ENCODE results near the gene ZNF341. TPM values are rescaled to one million over a fixed set of nuclear protein-coding genes. Genes with fewer than 3 reads are reported as not detected.

ZNF341 gene
- total and polyA plus RNA-seq, 9 of the 15 experiments (the other 6 are each of a cell fraction or from before 2014, with no cell fraction given), result 0.08 to 2.6 (median 1.0) TPM

DNA sequence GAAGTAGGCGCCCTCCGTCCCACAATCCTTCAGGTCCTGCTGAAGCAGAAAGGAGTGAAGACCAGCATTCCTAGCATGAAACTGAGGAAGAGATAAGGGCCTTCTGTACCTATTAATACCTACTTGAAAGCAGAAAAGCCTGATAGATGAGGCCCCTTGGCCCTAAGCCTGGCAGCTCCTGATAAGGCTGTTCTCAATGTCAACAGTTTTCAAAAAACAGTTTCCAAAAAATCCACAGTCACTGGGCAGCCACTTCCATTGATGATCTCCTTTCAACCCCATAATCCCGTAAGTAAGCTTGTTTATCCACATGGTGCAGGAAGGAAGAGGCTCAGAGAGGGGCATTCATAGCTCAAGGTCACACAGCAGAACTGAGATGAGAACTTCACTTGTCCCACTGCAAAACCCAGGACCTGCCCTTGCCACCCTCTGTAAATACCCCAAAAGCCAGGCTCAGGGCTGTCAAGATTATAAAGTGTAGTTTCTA lies 42.8 kb upstream of the ZNF341 start (continued):
- TF ChIP-seq GATAD2A (IDR thresholded peaks at IDR 0.05), result peak; percentile 86; the same call in 1 of the 2 replicates
- TF ChIP-seq FOXM1 (IDR thresholded peaks at IDR 0.05; ENCODE audit: low read depth), result peak; percentile 84
- TF ChIP-seq FOXM1 (CRISPR knock-in tag; IDR thresholded peaks at IDR 0.05; ENCODE audit: low read depth), result no peak
- TF ChIP-seq SRSF7 (optimal IDR thresholded peaks at IDR 0.05; ENCODE audit: low read depth, low read length), result no peak
- TF ChIP-seq, protein P1, sequence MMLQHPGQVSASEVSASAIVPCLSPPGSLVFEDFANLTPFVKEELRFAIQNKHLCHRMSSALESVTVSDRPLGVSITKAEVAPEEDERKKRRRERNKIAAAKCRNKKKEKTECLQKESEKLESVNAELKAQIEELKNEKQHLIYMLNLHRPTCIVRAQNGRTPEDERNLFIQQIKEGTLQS (IDR thresholded peaks at IDR 0.05), result peak; percentile 19; the same call in 1 of the 2 replicates
- TF ChIP-seq, protein P1 (CRISPR knock-in tag; conservative IDR thresholded peaks at IDR 0.05), result no peak
- TF ChIP-seq RBM15 (IDR thresholded peaks at IDR 0.05; ENCODE audit: insufficient read depth, low read length), result no peak
- no peak for TF ChIP-seq PHF21A (IDR thresholded peaks at IDR 0.05; ENCODE audit: borderline replicate concordance, low read depth)
- TF ChIP-seq, protein P2, sequence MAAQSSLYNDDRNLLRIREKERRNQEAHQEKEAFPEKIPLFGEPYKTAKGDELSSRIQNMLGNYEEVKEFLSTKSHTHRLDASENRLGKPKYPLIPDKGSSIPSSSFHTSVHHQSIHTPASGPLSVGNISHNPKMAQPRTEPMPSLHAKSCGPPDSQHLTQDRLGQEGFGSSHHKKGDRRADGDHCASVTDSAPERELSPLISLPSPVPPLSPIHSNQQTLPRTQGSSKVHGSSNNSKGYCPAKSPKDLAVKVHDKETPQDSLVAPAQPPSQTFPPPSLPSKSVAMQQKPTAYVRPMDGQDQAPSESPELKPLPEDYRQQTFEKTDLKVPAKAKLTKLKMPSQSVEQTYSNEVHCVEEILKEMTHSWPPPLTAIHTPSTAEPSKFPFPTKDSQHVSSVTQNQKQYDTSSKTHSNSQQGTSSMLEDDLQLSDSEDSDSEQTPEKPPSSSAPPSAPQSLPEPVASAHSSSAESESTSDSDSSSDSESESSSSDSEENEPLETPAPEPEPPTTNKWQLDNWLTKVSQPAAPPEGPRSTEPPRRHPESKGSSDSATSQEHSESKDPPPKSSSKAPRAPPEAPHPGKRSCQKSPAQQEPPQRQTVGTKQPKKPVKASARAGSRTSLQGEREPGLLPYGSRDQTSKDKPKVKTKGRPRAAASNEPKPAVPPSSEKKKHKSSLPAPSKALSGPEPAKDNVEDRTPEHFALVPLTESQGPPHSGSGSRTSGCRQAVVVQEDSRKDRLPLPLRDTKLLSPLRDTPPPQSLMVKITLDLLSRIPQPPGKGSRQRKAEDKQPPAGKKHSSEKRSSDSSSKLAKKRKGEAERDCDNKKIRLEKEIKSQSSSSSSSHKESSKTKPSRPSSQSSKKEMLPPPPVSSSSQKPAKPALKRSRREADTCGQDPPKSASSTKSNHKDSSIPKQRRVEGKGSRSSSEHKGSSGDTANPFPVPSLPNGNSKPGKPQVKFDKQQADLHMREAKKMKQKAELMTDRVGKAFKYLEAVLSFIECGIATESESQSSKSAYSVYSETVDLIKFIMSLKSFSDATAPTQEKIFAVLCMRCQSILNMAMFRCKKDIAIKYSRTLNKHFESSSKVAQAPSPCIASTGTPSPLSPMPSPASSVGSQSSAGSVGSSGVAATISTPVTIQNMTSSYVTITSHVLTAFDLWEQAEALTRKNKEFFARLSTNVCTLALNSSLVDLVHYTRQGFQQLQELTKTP (IDR thresholded peaks at IDR 0.05; ENCODE audit: low read depth in 1 of 2, partially characterized antibody in 2 of 2), result no peak
- TF ChIP-seq FOXK1 (CRISPR knock-in tag; IDR thresholded peaks at IDR 0.05; ENCODE audit: borderline replicate concordance), result 0 out of 2 replicates have a peak, but pooled peaks have one; percentile 73
- no peak for TF ChIP-seq TAF15 (IDR thresholded peaks at IDR 0.05; ENCODE audit: low read depth, low read length)
- no peak for TF ChIP-seq SMC3 (conservative IDR thresholded peaks at IDR 0.05; ENCODE audit: insufficient read depth, low read depth, low read length)
- TF ChIP-seq SAP30 (IDR thresholded peaks at IDR 0.05; ENCODE audit: borderline replicate concordance, insufficient read depth, low read depth, low read length, poor library complexity, severe bottlenecking), result no peak
- TF ChIP-seq DMBX1 (CRISPR knock-in tag; IDR thresholded peaks at IDR 0.05; ENCODE audit: borderline replicate concordance), result peak; percentile 67; the same call in 1 of the 2 replicates
- TF ChIP-seq, protein P3, sequence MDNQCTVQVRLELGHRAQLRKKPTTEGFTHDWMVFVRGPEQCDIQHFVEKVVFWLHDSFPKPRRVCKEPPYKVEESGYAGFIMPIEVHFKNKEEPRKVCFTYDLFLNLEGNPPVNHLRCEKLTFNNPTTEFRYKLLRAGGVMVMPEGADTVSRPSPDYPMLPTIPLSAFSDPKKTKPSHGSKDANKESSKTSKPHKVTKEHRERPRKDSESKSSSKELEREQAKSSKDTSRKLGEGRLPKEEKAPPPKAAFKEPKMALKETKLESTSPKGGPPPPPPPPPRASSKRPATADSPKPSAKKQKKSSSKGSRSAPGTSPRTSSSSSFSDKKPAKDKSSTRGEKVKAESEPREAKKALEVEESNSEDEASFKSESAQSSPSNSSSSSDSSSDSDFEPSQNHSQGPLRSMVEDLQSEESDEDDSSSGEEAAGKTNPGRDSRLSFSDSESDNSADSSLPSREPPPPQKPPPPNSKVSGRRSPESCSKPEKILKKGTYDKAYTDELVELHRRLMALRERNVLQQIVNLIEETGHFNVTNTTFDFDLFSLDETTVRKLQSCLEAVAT (IDR thresholded peaks at IDR 0.05), result no peak
- TF ChIP-seq FOSL1 (tag; conservative IDR thresholded peaks at IDR 0.05), result no peak; the same call in 1 of the 2 replicates
- TF ChIP-seq, protein P4, sequence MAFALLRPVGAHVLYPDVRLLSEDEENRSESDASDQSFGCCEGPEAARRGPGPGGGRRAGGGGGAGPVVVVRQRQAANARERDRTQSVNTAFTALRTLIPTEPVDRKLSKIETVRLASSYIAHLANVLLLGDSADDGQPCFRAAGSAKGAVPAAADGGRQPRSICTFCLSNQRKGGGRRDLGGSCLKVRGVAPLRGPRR (CRISPR knock-in tag; IDR thresholded peaks at IDR 0.05), result no peak
- TF ChIP-seq MAFK (IDR thresholded peaks at IDR 0.05; ENCODE audit: low read length), result no peak
- no peak for TF ChIP-seq TCFL5 (CRISPR knock-in tag; conservative IDR thresholded peaks at IDR 0.05)
- peak; percentile 30; the same call in 1 of the 2 replicates for TF ChIP-seq L3MBTL2 (IDR thresholded peaks at IDR 0.05)
- TF ChIP-seq CCAR2 (IDR thresholded peaks at IDR 0.05; ENCODE audit: low read depth, low read length), result no peak
- no peak for TF ChIP-seq ETV6 (IDR thresholded peaks at IDR 0.05; ENCODE audit: borderline replicate concordance in 1 of 2, low read depth in 2 of 2, low read length in 1 of 2)
- no peak for TF ChIP-seq ETV6 (CRISPR knock-in tag; IDR thresholded peaks at IDR 0.05; ENCODE audit: borderline replicate concordance)

Data from K562 (cell line).